AG09319 (cell line): Measurements from ENCODE around the gene AKR1A1.
A peak's percentile ranks its signal among the peaks of the same experiment; 100 is the strongest.

Experiments
- DNase-seq: peaks from one replicate; pipeline ENCODE4 v3.0.0-alpha.2; 2010; ENCODE audit warnings: low read depth; ENCODE audit errors: extremely low read depth
- CTCF ChIP-seq: IDR thresholded peaks from 2 replicates; pipeline ENCODE4 v1.5.1; 2011; ENCODE audit warnings: low read depth, mild to moderate bottlenecking, inconsistent platforms, low read length, moderate library complexity

The AKR1A1 gene

GRCh38 chr1:45567911-45568310 is 17.3 kb downstream of the AKR1A1 start:
- TF ChIP-seq CTCF: no peak
- no peak for DNase-seq

DNA sequence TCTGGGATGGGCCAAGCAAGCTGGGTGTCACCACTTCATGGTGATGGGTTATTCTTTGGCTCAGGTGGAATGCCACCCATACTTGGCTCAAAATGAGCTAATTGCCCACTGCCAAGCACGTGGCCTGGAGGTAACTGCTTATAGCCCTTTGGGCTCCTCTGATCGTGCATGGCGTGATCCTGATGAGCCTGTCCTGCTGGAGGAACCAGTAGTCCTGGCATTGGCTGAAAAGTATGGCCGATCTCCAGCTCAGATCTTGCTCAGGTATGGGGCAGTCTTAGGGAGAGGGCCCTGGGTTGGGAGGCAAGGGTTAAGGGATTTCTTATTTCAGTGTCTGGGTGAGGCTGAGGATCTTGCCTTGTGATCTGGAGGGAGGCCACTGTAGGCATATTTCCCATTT is 17.8 kb downstream of the AKR1A1 start:
- no peak for DNase-seq
- no peak for TF ChIP-seq CTCF

DNA sequence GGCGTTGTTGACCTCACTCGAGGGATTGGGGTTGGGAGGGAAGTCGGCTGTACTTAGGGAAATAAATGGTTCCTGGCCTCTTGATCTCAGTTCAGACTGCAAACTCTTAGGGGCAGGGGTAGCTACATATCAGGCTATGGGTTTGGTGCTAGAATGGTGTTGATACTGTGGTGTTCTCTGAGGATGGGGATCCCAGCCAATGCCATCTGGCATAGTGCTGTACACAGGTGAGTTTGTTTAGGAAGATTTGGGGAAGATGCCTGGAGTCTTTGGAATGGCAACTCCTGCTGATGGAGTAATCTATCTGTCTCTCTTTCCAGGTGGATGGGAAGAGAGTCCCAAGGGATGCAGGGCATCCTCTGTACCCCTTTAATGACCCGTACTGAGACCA is 18.9 kb downstream of the AKR1A1 start:
- TF ChIP-seq CTCF: no peak
- no peak for DNase-seq

DNA sequence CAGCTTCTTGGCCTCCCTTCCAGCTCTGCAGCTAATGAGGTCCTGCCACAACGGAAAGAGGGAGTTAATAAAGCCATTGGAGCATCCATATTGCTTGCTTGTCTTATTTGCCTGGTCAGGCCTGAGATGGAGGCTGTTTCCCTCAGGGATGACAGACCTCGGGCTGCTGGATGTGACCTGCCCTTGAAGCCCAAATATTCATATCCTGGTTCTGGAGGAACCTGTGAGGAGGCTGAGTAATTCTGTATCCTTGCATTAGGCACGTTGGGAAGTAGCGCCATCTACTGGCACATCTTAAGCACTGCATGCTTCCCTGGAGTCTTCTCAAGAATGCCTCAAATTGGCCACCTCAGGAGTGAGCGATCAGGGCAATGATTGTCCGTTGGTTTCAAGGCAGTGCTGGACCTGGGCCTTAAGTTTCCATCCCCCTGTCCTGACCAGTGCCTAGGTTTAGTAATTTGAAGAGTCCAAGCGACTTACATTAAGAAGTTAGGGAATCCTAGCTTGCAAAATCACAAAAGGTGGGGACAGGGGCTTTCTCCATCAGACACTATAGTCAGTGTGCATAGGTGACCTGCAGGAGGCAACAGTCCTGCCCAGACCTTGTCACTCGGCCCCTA is 19.4 kb downstream of the AKR1A1 start:
- TF ChIP-seq CTCF: peak; percentile 99
- peak; percentile 50 for DNase-seq

- TF ChIP-seq CTCF: no peak
These were observed 20.0 kb downstream of the AKR1A1 start for GRCh38 chr1:45570631-45571030.

DNA sequence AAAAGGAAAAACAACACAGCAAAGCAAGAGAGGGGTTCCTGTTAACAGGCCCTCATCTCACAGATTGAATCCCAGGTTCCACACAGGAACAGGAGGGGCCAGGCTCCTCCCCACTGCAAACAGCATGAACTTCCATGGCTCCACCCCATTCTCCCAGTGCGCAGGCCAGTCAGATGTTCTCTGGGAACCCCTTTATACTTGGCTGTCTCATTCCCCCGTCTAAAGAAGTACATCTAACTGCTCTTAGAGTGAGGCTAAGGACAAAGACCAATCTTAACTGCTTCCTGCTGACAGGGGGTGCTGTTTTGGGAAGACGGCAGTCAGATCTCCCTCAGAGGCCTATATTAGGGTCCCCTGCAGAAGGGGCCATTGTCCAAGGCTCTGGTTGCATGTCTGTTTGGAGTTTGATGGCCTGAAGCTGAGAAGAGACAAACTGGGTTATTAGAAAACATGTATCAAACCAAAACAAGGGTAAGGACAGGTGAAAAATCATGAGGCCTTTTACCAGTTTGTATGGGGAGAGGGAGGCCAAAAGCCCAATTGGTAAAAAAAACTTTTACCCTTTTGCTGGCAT is 22.7 kb downstream of the AKR1A1 start:
- no peak for DNase-seq
- TF ChIP-seq CTCF: no peak

More at GRCh38 chr1:45570631-45571030, 20.0 kb downstream of the AKR1A1 start:
- no peak for DNase-seq

DNA sequence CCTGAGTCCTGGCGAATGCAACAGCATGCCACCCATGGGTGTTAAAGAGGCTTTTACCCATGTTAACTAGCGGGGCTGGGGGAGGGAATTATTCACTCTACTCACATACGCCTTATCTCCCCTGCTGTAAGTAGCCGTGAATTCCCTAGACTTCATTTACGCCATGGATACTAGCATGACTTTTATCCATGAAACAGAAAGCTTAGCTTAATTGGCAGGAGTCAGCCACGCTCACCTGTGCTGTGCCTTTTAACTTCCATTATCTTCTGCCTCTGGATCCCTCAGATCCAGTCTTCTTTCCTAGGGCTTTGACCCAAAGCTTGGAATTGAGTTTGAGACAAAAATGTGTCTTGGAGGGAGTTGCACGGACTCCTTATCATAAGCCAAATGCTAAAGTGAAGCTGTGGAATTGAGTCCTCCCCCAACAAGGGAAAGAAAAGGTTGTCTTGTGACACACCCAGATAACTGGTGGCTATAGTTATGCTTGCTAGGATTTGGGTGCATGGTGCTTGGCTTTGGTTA is 23.5 kb downstream of the AKR1A1 start:
- no peak for DNase-seq
- TF ChIP-seq CTCF: no peak
